K562 (cell line): ENCODE results near the gene EXOC7. TPM values are rescaled to one million over a fixed set of nuclear protein-coding genes. Genes with fewer than 3 reads are reported as not detected.

Source experiments
- CBX1 ChIP-seq: sonication (generic); IDR thresholded peaks from 2 replicates; pipeline ENCODE4 v1.6.1; 2016; ENCODE audit warnings: antibody characterized with exemption, low read depth, mild to moderate bottlenecking
- CREM ChIP-seq: IDR thresholded peaks from 2 replicates; pipeline ENCODE4 v1.6.1; 2014; ENCODE audit warnings: antibody characterized with exemption, low read depth
- DDX20 ChIP-seq: fragments of 450-650 bp; IDR thresholded peaks from 2 replicates; pipeline ENCODE4 v1.6.1; 2016; ENCODE audit warnings: missing genetic modification characterization, low read depth, mild to moderate bottlenecking, missing compliant biosample characterization, moderate library complexity
- DMBX1 ChIP-seq: fragments of 250-450 bp; sonication (Bioruptor Pico); IDR thresholded peaks from 2 replicates; pipeline ENCODE4 v1.8.0; 2022; ENCODE audit warnings: inconsistent platforms, mild to moderate bottlenecking, moderate library complexity, borderline replicate concordance
- E2F3 ChIP-seq: fragments of 250-450 bp; sonication (Bioruptor Pico); IDR thresholded peaks from 2 replicates; pipeline ENCODE4 v1.4.0; 2020; ENCODE audit warnings: mild to moderate bottlenecking
- EGR1 ChIP-seq: fragments of 450-650 bp; conservative IDR thresholded peaks from 2 replicates; pipeline ENCODE4 v1.6.1; 2017; ENCODE audit warnings: mild to moderate bottlenecking
- ESRRB ChIP-seq: fragments of 250-450 bp; sonication (Bioruptor Pico); IDR thresholded peaks from 2 replicates; pipeline ENCODE4 v1.5.0; 2020; ENCODE audit warnings: mild to moderate bottlenecking, moderate library complexity, borderline replicate concordance
- KDM5B ChIP-seq: fragments of 200-600 bp; sonication (generic); IDR thresholded peaks from 2 replicates; pipeline ENCODE4 v1.6.1; 2012; ENCODE audit warnings: low read depth, mild to moderate bottlenecking, moderate library complexity, low read length, control low read depth, inconsistent platforms; ENCODE audit not compliant: insufficient replicate concordance
- MAFG ChIP-seq: fragments of 450-650 bp; conservative IDR thresholded peaks from 2 replicates; pipeline ENCODE4 v1.6.1; 2016; ENCODE audit warnings: missing genetic modification characterization, missing compliant biosample characterization
- MNT ChIP-seq, 2 experiments: fragments of 450-650 bp; conservative IDR thresholded peaks; 2 replicates each; pipeline ENCODE4 v1.6.1; 2017; ENCODE audit warnings: mild to moderate bottlenecking in 2 of 2, moderate library complexity in 2 of 2
- NCOA4 ChIP-seq: fragments of 450-650 bp; IDR thresholded peaks from 2 replicates; pipeline ENCODE4 v1.6.1; 2018; ENCODE audit warnings: mild to moderate bottlenecking; ENCODE audit not compliant: partially characterized antibody
- PCBP1 ChIP-seq: fragments of 200-400 bp; formaldehyde crosslinking; IDR thresholded peaks from 2 replicates; pipeline ENCODE4 v1.6.1; 2018; ENCODE audit warnings: mild to moderate bottlenecking, low read depth, low read length; ENCODE audit not compliant: poor library complexity, severe bottlenecking
- PHB ChIP-seq: fragments of 250-450 bp; sonication (Bioruptor Pico); IDR thresholded peaks from 2 replicates; pipeline ENCODE4 v1.5.0; 2021
- POLR2H ChIP-seq: IDR thresholded peaks from 2 replicates; pipeline ENCODE4 v1.6.1; 2016; ENCODE audit warnings: missing genetic modification characterization, low read depth, mild to moderate bottlenecking, control low read depth, missing compliant biosample characterization, moderate library complexity
- RAD51 ChIP-seq: fragments of 450-650 bp; IDR thresholded peaks from 2 replicates; pipeline ENCODE4 v1.7.1; 2016; ENCODE audit warnings: low read depth, mild to moderate bottlenecking, borderline replicate concordance
- RBFOX2 ChIP-seq: fragments of 200-400 bp; formaldehyde crosslinking; IDR thresholded peaks from 2 replicates; pipeline ENCODE4 v1.6.1; 2017; ENCODE audit warnings: low read depth, mild to moderate bottlenecking, low read length, moderate library complexity
- RNF2 ChIP-seq: sonication (generic); IDR thresholded peaks from 2 replicates; pipeline ENCODE4 v1.6.1; 2016
- SMAD4 ChIP-seq: fragments of 250-450 bp; sonication (Bioruptor Pico); conservative IDR thresholded peaks from 2 replicates; pipeline ENCODE4 v1.8.0; 2021; ENCODE audit warnings: inconsistent platforms, mild to moderate bottlenecking, moderate library complexity
- SMC3 ChIP-seq: conservative IDR thresholded peaks from 2 replicates; pipeline ENCODE4 v1.6.1; 2011; ENCODE audit warnings: low read depth, low read length, improper control_type of control experiment; ENCODE audit not compliant: insufficient read depth
- ZNF263 ChIP-seq: sonication (generic); formaldehyde crosslinking; IDR thresholded peaks from 2 replicates; pipeline ENCODE4 v1.8.0; 2022; ENCODE audit warnings: mild to moderate bottlenecking, missing genetic modification reagents, borderline replicate concordance
- ZNF561 ChIP-seq: fragments of 450-650 bp; formaldehyde crosslinking; conservative IDR thresholded peaks from 2 replicates; pipeline ENCODE4 v1.4.0; 2020; ENCODE audit warnings: mild to moderate bottlenecking, moderate library complexity
- ZNF695 ChIP-seq: fragments of 450-650 bp; formaldehyde crosslinking; IDR thresholded peaks from 2 replicates; pipeline ENCODE4 v1.4.0; 2020; ENCODE audit warnings: mild to moderate bottlenecking, moderate library complexity
- polyA plus RNA-seq, 8 experiments: library from polyadenylated mRNA; depleted of rRNA in 4 of 8; stranded (reverse) in 5 of 8; unstranded in 3 of 8; fragments of >200 nt; fragmentation: Nextera tagmentation in 2 of 8; fragmentation: Illumina TruSeq in 1 of 8; extraction: Ambion mirVana in 2 of 8; extraction: Trizol in 1 of 8; gene quantifications; 2 replicates each; pipeline versions ENCODE4 v1.2.1 to v1.2.3, GENCODE V29; 2011 to 2014; ENCODE audit warnings: inconsistent platforms in 1 of 8, missing spikeins in 1 of 8
- total RNA-seq, 7 experiments: library from RNA; depleted of rRNA in 6 of 7; stranded (reverse); fragments of >200 nt in 6 of 7; fragmentation: Illumina TruSeq in 2 of 7; extraction: Trizol in 2 of 7; gene quantifications; 2 replicates each; pipeline versions ENCODE4 v1.2.1 to v1.2.3, GENCODE V29; 2011 to 2021; ENCODE audit warnings: low replicate concordance in 1 of 7
- TF ChIP-seq, protein P1 (sequence below): fragments of 450-650 bp; formaldehyde crosslinking; IDR thresholded peaks from 2 replicates; pipeline ENCODE4 v1.4.0; 2022; ENCODE audit warnings: missing genetic modification characterization
- TF ChIP-seq, protein P2 (sequence below): sonication (generic); formaldehyde crosslinking; IDR thresholded peaks from 2 replicates; pipeline ENCODE4 v1.9.0; 2022; ENCODE audit warnings: mild to moderate bottlenecking, missing genetic modification reagents
- TF ChIP-seq, protein P3 (sequence below): sonication (generic); formaldehyde crosslinking; IDR thresholded peaks from 2 replicates; pipeline ENCODE4 v1.9.0; 2022; ENCODE audit warnings: mild to moderate bottlenecking, missing genetic modification reagents

Gene EXOC7
- total and polyA plus RNA-seq, 9 of the 15 experiments (the other 6 are each of a cell fraction or from before 2014, with no cell fraction given), result 18.6 to 57.0 (median 35.0) TPM

- TF ChIP-seq SMAD4 (CRISPR knock-in tag) (peak; percentile 62; the same call in 1 of the 2 replicates), NCOA4 (no peak), CBX1 (peak; percentile 75; the same call in 1 of the 2 replicates), MNT (conservative IDR thresholded peaks at IDR 0.05) (peak; percentile 76 to 86), ZNF695 (no peak), EGR1 (no peak), RBFOX2 (peak; percentile 99), ZNF561 (CRISPR knock-in tag) (0 out of 2 replicates have a peak, but pooled peaks have one; percentile 53), POLR2H (peak; percentile 87), E2F3 (CRISPR knock-in tag) (peak; percentile 23; the same call in 1 of the 2 replicates), PHB (0 out of 2 replicates have a peak, but pooled peaks have one; percentile 34), ZNF263 (CRISPR knock-in tag) (0 out of 2 replicates have a peak, but pooled peaks have one; percentile 38), DMBX1 (CRISPR knock-in tag) (peak; percentile 55; the same call in 1 of the 2 replicates), DDX20 (tag) (no peak), CREM (peak; percentile 62), RNF2 (no peak; the same call in 1 of the 2 replicates), PCBP1 (peak; percentile 40), KDM5B (peak; percentile 91), SMC3 (no peak), MAFG (tag) (no peak), RAD51 (no peak), ESRRB (CRISPR knock-in tag) (no peak)
- TF ChIP-seq, protein P1, sequence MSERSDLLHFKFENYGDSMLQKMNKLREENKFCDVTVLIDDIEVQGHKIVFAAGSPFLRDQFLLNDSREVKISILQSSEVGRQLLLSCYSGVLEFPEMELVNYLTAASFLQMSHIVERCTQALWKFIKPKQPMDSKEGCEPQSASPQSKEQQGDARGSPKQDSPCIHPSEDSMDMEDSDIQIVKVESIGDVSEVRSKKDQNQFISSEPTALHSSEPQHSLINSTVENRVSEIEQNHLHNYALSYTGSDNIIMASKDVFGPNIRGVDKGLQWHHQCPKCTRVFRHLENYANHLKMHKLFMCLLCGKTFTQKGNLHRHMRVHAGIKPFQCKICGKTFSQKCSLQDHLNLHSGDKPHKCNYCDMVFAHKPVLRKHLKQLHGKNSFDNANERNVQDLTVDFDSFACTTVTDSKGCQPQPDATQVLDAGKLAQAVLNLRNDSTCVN, result 0 out of 2 replicates have a peak, but pooled peaks have one; percentile 46
- TF ChIP-seq, protein P2, sequence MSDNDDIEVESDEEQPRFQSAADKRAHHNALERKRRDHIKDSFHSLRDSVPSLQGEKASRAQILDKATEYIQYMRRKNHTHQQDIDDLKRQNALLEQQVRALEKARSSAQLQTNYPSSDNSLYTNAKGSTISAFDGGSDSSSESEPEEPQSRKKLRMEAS, result peak; percentile 91
- TF ChIP-seq, protein P3, sequence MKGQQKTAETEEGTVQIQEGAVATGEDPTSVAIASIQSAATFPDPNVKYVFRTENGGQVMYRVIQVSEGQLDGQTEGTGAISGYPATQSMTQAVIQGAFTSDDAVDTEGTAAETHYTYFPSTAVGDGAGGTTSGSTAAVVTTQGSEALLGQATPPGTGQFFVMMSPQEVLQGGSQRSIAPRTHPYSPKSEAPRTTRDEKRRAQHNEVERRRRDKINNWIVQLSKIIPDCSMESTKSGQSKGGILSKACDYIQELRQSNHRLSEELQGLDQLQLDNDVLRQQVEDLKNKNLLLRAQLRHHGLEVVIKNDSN (CRISPR knock-in tag), result 0 out of 2 replicates have a peak, but pooled peaks have one; percentile 12
Observed at GRCh38 chr17:76072148-76072858, 31.3 kb downstream of the EXOC7 start, which contains the start of gene SRP68 (continued).
